OCI-LY7 (cell line): ENCODE data around the gene RRP12.

Source experiments
- EZH2phosphoT487 ChIP-seq: fragments of 200-600 bp; sonication (generic); IDR thresholded peaks from 2 replicates; pipeline ENCODE4 v1.6.1; 2018; ENCODE audit warnings: low read depth, borderline replicate concordance, mild to moderate bottlenecking, mixed run types, antibody characterized with exemption, low read length, moderate library complexity, mixed read lengths
- TF ChIP-seq, protein P1 (sequence below): fragments of 200-600 bp; sonication (generic); conservative IDR thresholded peaks from 2 replicates; pipeline ENCODE4 v1.5.1; 2014; ENCODE audit warnings: mild to moderate bottlenecking, antibody characterized with exemption, low read length, moderate library complexity, mixed read lengths

GRCh38 chr10:97349752-97350513 is 51.2 kb downstream of the RRP12 start:
- TF ChIP-seq, protein P1, sequence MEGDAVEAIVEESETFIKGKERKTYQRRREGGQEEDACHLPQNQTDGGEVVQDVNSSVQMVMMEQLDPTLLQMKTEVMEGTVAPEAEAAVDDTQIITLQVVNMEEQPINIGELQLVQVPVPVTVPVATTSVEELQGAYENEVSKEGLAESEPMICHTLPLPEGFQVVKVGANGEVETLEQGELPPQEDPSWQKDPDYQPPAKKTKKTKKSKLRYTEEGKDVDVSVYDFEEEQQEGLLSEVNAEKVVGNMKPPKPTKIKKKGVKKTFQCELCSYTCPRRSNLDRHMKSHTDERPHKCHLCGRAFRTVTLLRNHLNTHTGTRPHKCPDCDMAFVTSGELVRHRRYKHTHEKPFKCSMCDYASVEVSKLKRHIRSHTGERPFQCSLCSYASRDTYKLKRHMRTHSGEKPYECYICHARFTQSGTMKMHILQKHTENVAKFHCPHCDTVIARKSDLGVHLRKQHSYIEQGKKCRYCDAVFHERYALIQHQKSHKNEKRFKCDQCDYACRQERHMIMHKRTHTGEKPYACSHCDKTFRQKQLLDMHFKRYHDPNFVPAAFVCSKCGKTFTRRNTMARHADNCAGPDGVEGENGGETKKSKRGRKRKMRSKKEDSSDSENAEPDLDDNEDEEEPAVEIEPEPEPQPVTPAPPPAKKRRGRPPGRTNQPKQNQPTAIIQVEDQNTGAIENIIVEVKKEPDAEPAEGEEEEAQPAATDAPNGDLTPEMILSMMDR, result no peak
- no peak for TF ChIP-seq EZH2phosphoT487
